Activated T-helper 1 cell treated with anti-CD3 and anti-CD28 coated beads, Interleukin-2, amount 50 U/mL, for 16 hours (primary cell): Measurements from ENCODE around the gene PLCG1.
"Not testable (repeated sequence)": the region's sequence is repeated elsewhere in the genome, so short reads cannot be mapped to it uniquely, and the experiment has no call there.

ENCODE experiments used
- DNase-seq, 2 donors: peaks; one replicate each; pipeline ENCODE4 v3.0.0-alpha.2; 2020; ENCODE audit warnings: low read depth in 1 of 2, low spot score in 1 of 2

Gene PLCG1

GRCh38 chr20:41124451-41125094 is 12.8 kb upstream of the PLCG1 start:
- DNase-seq = no peak

GRCh38 chr20:41125530-41126457 is 11.5 kb upstream of the PLCG1 start:
- no peak for DNase-seq

GRCh38 chr20:41126719-41127118 is 10.6 kb upstream of the PLCG1 start:
- no peak for DNase-seq

GRCh38 chr20:41128317-41128716 is 9.0 kb upstream of the PLCG1 start:
- not testable (repeated sequence) for DNase-seq

- no peak for DNase-seq
Observed at GRCh38 chr20:41131594-41132387, 5.6 kb upstream of the PLCG1 start.

- not testable (repeated sequence) for DNase-seq
Observed at GRCh38 chr20:41132388-41132775, 5.0 kb upstream of the PLCG1 start.

GRCh38 chr20:41133709-41134361 is 3.5 kb upstream of the PLCG1 start:
- DNase-seq = no peak

GRCh38 chr20:41134362-41135186 is 2.8 kb upstream of the PLCG1 start:
- no peak for DNase-seq

GRCh38 chr20:41135187-41135887 is 2.0 kb upstream of the PLCG1 start:
- DNase-seq = peak; percentile 36 to 49

- no peak for DNase-seq
Observed at GRCh38 chr20:41135888-41136679, 1.3 kb upstream of the PLCG1 start.

- peak; percentile 32 to 38 for DNase-seq
Observed at GRCh38 chr20:41137614-41138474, 501 bp downstream of the PLCG1 start.

GRCh38 chr20:41138475-41139226 is 1.3 kb downstream of the PLCG1 start:
- no peak for DNase-seq

GRCh38 chr20:41139227-41140093 is 2.1 kb downstream of the PLCG1 start:
- DNase-seq = no peak

- DNase-seq = no peak
Observed at GRCh38 chr20:41140226-41141133, 3.1 kb downstream of the PLCG1 start.

GRCh38 chr20:41141153-41141815 is 3.9 kb downstream of the PLCG1 start:
- no peak for DNase-seq
